ENCODE results near the gene P2RY4. TPM values are rescaled to one million over a fixed set of nuclear protein-coding genes. Genes with fewer than 3 reads are reported as not detected.

The P2RY4 gene
- total and polyA plus RNA-seq, 2 of the 8 experiments (the other 6 are each of a cell fraction or from before 2014, with no cell fraction given) = 0.38 TPM; not detected in 1

- H3K36me3 ChIP-seq (ENCODE audit: control insufficient read depth in 2 of 4, insufficient read depth in 4 of 4, low read length in 3 of 4) = peaks cover 0 to 10% (median 3%) of the 10 kb centered on the region in 4 experiments; a peak in 4 of 8 replicates
- H4K20me1 ChIP-seq (replicated peaks in 1 of 2; ENCODE audit: control insufficient read depth in 1 of 2, insufficient read depth in 2 of 2, low read length in 2 of 2) = no peaks in the 10 kb centered on the region
- no peak overlapping the region for H4K5ac ChIP-seq (ENCODE audit: insufficient read length, low read depth, low read length)
- FAIRE-seq (no peak), DNase-seq (ENCODE audit: low read depth in 1 of 2, low spot score in 2 of 2) (no peak)
- H3K79me2 ChIP-seq (ENCODE audit: control insufficient read depth in 1 of 2, insufficient read depth in 2 of 2, low read length in 2 of 2) = peaks cover 0 to 18% of the 10 kb centered on the region in 2 experiments; a peak in 2 of 4 replicates
- H2BK120ac ChIP-seq (replicated peaks; ENCODE audit: low read depth, low read length) = no peak overlapping the region
- H3K79me1 ChIP-seq (ENCODE audit: low read depth, low read length) = no peaks in the 10 kb centered on the region; the same call in 1 of the 2 replicates
- ChIA-PET POLR2A (ENCODE audit: partially characterized antibody) (no interaction called here), CTCF (ENCODE audit: partially characterized antibody) (no interaction called here)
- H2AK5ac ChIP-seq (ENCODE audit: low read depth, low read length) = no peak overlapping the region
- H3K27me3 ChIP-seq (replicated peaks in 1 of 4; ENCODE audit: control insufficient read depth in 3 of 4, extremely low read depth in 1 of 4, insufficient read depth in 3 of 4, low read length in 3 of 4) = no peaks in the 10 kb centered on the region
- TF ChIP-seq SAP30 (IDR thresholded peaks at IDR 0.05; ENCODE audit: insufficient read depth, insufficient replicate concordance, low read length) (no peak), ZNF274 (IDR thresholded peaks at IDR 0.05; ENCODE audit: borderline replicate concordance, extremely low read depth, low read length) (no peak), CREB1 (IDR thresholded peaks at IDR 0.05) (no peak), SUZ12 (IDR thresholded peaks at IDR 0.05; ENCODE audit: low read length) (no peak), SRF (IDR thresholded peaks at IDR 0.05; ENCODE audit: low read depth, low read length) (no peak), ATF3 (IDR thresholded peaks at IDR 0.05; ENCODE audit: insufficient read depth, low read depth, low read length) (no peak), JUND (IDR thresholded peaks at IDR 0.05; ENCODE audit: low read length) (no peak), CEBPB (IDR thresholded peaks at IDR 0.05; ENCODE audit: low read depth, low read length) (no peak), MAFK (IDR thresholded peaks at IDR 0.05; ENCODE audit: low read depth, low read length) (no peak), JUN (IDR thresholded peaks at IDR 0.05; ENCODE audit: low read depth, low read length) (no peak)
- H3K4me2 ChIP-seq (ENCODE audit: insufficient read depth in 1 of 2, low read depth in 2 of 2, low read length in 2 of 2) = no peak overlapping the region
- no peak overlapping the region for H3K56ac ChIP-seq (replicated peaks; ENCODE audit: insufficient read length, low read depth, low read length)
- no peak overlapping the region for H3K18ac ChIP-seq (ENCODE audit: extremely low read depth, low read length)
- no peak overlapping the region for H2BK12ac ChIP-seq (ENCODE audit: low read depth, low read length)
- H3K4me3 ChIP-seq (ENCODE audit: extremely low read depth in 1 of 4, insufficient read depth in 2 of 4, low read depth in 3 of 4, low read length in 4 of 4) = no peak overlapping the region
- no peak overlapping the region for H3K23ac ChIP-seq (ENCODE audit: insufficient read length)
- no peak overlapping the region for H3K9ac ChIP-seq (replicated peaks in 1 of 4; ENCODE audit: extremely low read depth in 1 of 4, low read depth in 3 of 4, low read length in 3 of 4)
- no peaks in the 10 kb centered on the region for H3K9me3 ChIP-seq (ENCODE audit: insufficient read depth in 2 of 2, low read depth in 1 of 2, low read length in 1 of 2)
- H4K8ac ChIP-seq (ENCODE audit: extremely low read depth, insufficient read depth, low read length) = no peak overlapping the region
- no peak overlapping the region for H2AFZ ChIP-seq (ENCODE audit: low read length)
- H3K14ac ChIP-seq (ENCODE audit: insufficient read length) = no peak overlapping the region
- no peak overlapping the region for H2BK5ac ChIP-seq (ENCODE audit: low read depth, low read length)
- no peak overlapping the region for H4K91ac ChIP-seq (replicated peaks; ENCODE audit: insufficient read length, low read length)
- no peak overlapping the region for H3K27ac ChIP-seq (ENCODE audit: low read depth, low read length)
- H3K23me2 ChIP-seq (ENCODE audit: low read depth, low read length) = no peaks in the 10 kb centered on the region; the same call in 1 of the 2 replicates
- H2BK15ac ChIP-seq (ENCODE audit: low read length) = no peak overlapping the region
- 92 to 100% methylated on average over 2 to 5 of the region's 5 CpGs for WGBS, 2 experiments (ENCODE audit: extremely low coverage in 1 of 2, insufficient coverage in 1 of 2, insufficient read length in 1 of 2, insufficient replicate concordance in 2 of 2, low coverage in 1 of 2, low lambda C conversion rate in 2 of 2, missing lambda C conversion rate in 1 of 2)
- H3K4ac ChIP-seq (replicated peaks; ENCODE audit: insufficient read length, low read depth, low read length) = no peak overlapping the region
- no peak overlapping the region for H2BK20ac ChIP-seq (ENCODE audit: low read length)
- no peaks in the 10 kb centered on the region; a peak in 2 of 7 replicates for H3K4me1 ChIP-seq (replicated peaks in 1 of 4; ENCODE audit: control insufficient read depth in 3 of 4, insufficient read depth in 4 of 4, low read length in 3 of 4)
These were observed 33.6 kb upstream of the P2RY4 start for GRCh38 chrX:70293621-70294020.
